ENCODE results near the gene WARS2. TPM values are rescaled to one million over a fixed set of nuclear protein-coding genes. Genes with fewer than 3 reads are reported as not detected.

Gene WARS2
- total RNA-seq, 2 donors from 2014 or later, result 9.9 to 11.8 TPM

- no peak for TF ChIP-seq CTCF (conservative IDR thresholded peaks at IDR 0.05)
- no peak for DNase-seq
- Mint-ChIP-seq H3K27ac (no peak overlapping the region), H3K27me3 (ENCODE audit: insufficient read depth) (no peaks in the 10 kb centered on the region), H3K36me3 (ENCODE audit: low read depth) (no peaks in the 10 kb centered on the region), H3K4me1 (no peaks in the 10 kb centered on the region), H3K9me3 (no peaks in the 10 kb centered on the region), H3K4me3 (no peak overlapping the region)
- no peaks in the 10 kb centered on the region for H3K9me3 ChIP-seq (ENCODE audit: control insufficient read depth, low read length)
- H3K4me3 ChIP-seq (ENCODE audit: low read length), result no peak overlapping the region
- H3K27ac ChIP-seq (ENCODE audit: low read depth, low read length), result no peak overlapping the region
- H3K4me1 ChIP-seq (ENCODE audit: control insufficient read depth, insufficient read depth, low read length), result no peaks in the 10 kb centered on the region
- H3K36me3 ChIP-seq (ENCODE audit: control insufficient read depth, insufficient read depth, low read length), result no peaks in the 10 kb centered on the region
- no peaks in the 10 kb centered on the region for H3K27me3 ChIP-seq (ENCODE audit: control insufficient read depth, insufficient read depth, low read length, poor library complexity, severe bottlenecking)
- H3K9ac ChIP-seq (ENCODE audit: extremely low read depth, low read length, poor library complexity, severe bottlenecking), result no peak overlapping the region
Measured at GRCh38 chr1:119034359-119034758, 106.1 kb downstream of the WARS2 start.

DNA sequence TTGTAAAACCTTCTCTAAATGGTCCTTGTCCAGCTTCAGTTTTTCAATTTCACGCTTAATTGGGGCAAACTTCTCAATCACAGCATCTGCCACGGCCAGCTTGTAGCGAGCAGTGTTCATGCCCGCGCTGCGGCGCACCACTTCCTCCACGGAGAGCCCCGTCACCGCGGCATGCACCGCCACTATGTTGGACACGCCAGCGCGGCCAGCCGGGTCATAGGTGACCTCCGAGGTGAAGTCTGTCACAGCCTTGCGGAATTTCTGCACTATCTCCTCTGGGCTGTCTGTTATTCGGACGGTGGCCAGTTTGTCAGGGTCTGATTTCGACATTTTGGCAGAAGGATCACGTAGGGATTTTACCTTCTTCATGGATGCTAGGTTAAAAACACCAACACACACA is 107.5 kb downstream of the WARS2 start:
- WGBS, 2 experiments (ENCODE audit: insufficient coverage in 1 of 2, insufficient read length in 1 of 2), result 94 to 99% methylated on average over 20 to 22 of the region's 22 CpGs
- no peaks in the 10 kb centered on the region for H3K27me3 ChIP-seq (ENCODE audit: control insufficient read depth, insufficient read depth, low read length, poor library complexity, severe bottlenecking)
- H3K4me1 Mint-ChIP-seq, result no peaks in the 10 kb centered on the region
- H3K4me3 ChIP-seq (ENCODE audit: low read length), result no peak overlapping the region
- no peaks in the 10 kb centered on the region for H3K36me3 Mint-ChIP-seq (ENCODE audit: low read depth)
- no peak overlapping the region for H3K9ac ChIP-seq (ENCODE audit: extremely low read depth, low read length, poor library complexity, severe bottlenecking)
- no peak for TF ChIP-seq CTCF (conservative IDR thresholded peaks at IDR 0.05)
- H3K36me3 ChIP-seq (ENCODE audit: control insufficient read depth, insufficient read depth, low read length), result no peaks in the 10 kb centered on the region
- H3K27me3 Mint-ChIP-seq (ENCODE audit: insufficient read depth), result no peaks in the 10 kb centered on the region
- H3K9me3 Mint-ChIP-seq, result no peaks in the 10 kb centered on the region
- DNase-seq, result no peak
- H3K9me3 ChIP-seq (ENCODE audit: control insufficient read depth, low read length), result no peaks in the 10 kb centered on the region
- H3K4me3 Mint-ChIP-seq, result no peak overlapping the region
- no peak overlapping the region for H3K27ac Mint-ChIP-seq
- no peaks in the 10 kb centered on the region for H3K4me1 ChIP-seq (ENCODE audit: control insufficient read depth, insufficient read depth, low read length)
- H3K27ac ChIP-seq (ENCODE audit: low read depth, low read length), result no peak overlapping the region

DNA sequence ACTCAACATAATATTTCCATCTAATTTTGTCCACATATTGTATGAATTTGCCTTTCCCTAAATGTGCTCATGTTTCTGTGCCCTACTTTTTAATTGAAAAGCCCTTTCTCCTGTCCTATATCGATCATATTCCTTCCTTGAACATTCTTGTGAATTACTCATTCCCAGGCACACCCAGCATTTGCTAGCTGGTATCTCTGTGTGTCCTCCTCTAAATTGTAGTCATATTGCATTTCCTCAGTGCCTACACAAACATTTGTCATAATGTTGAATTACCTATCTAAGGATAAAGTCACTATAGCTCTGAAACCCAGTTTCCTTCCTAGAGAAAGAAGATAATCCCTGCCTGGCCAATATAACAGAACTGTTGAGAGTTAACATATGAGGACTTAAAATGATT is 112.7 kb downstream of the WARS2 start:
- H3K36me3 ChIP-seq (ENCODE audit: control insufficient read depth, insufficient read depth, low read length), result no peaks in the 10 kb centered on the region
- DNase-seq, result no peak
- H3K4me3 ChIP-seq (ENCODE audit: low read length), result no peak overlapping the region
- no peaks in the 10 kb centered on the region for H3K4me1 Mint-ChIP-seq
- H3K27me3 Mint-ChIP-seq (ENCODE audit: insufficient read depth), result no peaks in the 10 kb centered on the region
- peaks cover 5% of the 10 kb centered on the region for H3K9me3 Mint-ChIP-seq
- WGBS, 2 experiments (ENCODE audit: insufficient coverage in 1 of 2, insufficient read length in 1 of 2), result 82 to 88% methylated on average over 1 of the region's 1 CpG
- no peak overlapping the region for H3K27ac ChIP-seq (ENCODE audit: low read depth, low read length)
- no peak overlapping the region for H3K9ac ChIP-seq (ENCODE audit: extremely low read depth, low read length, poor library complexity, severe bottlenecking)
- H3K9me3 ChIP-seq (ENCODE audit: control insufficient read depth, low read length), result no peaks in the 10 kb centered on the region
- no peak for TF ChIP-seq CTCF (conservative IDR thresholded peaks at IDR 0.05)
- H3K36me3 Mint-ChIP-seq (ENCODE audit: low read depth), result no peaks in the 10 kb centered on the region
- H3K4me3 Mint-ChIP-seq, result no peak overlapping the region
- H3K27me3 ChIP-seq (ENCODE audit: control insufficient read depth, insufficient read depth, low read length, poor library complexity, severe bottlenecking), result no peaks in the 10 kb centered on the region
- no peak overlapping the region for H3K27ac Mint-ChIP-seq
- no peaks in the 10 kb centered on the region for H3K4me1 ChIP-seq (ENCODE audit: control insufficient read depth, insufficient read depth, low read length)
